Liver (tissue), 9 donors: Measurements from ENCODE around the gene VSIR. TPM values are rescaled to one million over a fixed set of nuclear protein-coding genes. Genes with fewer than 3 reads are reported as not detected.

ENCODE experiments used
- DNase-seq: peaks from one replicate; pipeline ENCODE4 v3.0.0-alpha.2; 2017; ENCODE audit warnings: low spot score
- H3K27ac ChIP-seq, 2 donors: one replicate each; pipeline ENCODE4 v1.7.0; 2013; ENCODE audit warnings: inconsistent platforms in 2 of 2, low read length in 2 of 2, control low read depth in 1 of 2, low read depth in 1 of 2, mild to moderate bottlenecking in 1 of 2
- H3K27me3 ChIP-seq, 4 donors: one replicate each; pipeline versions ENCODE4 v1.6.1 to v1.7.0; 2013; ENCODE audit warnings: low read length in 3 of 4, inconsistent platforms in 1 of 4, mild to moderate bottlenecking in 1 of 4, moderate library complexity in 1 of 4; ENCODE audit not compliant: control insufficient read depth in 4 of 4, insufficient read depth in 4 of 4
- H3K36me3 ChIP-seq, 4 donors: one replicate each; pipeline versions ENCODE4 v1.6.1 to v1.7.0; 2013; ENCODE audit warnings: low read length in 3 of 4, mild to moderate bottlenecking in 3 of 4, low read depth in 1 of 4, moderate library complexity in 1 of 4; ENCODE audit not compliant: control insufficient read depth in 4 of 4, insufficient read depth in 3 of 4
- H3K4me1 ChIP-seq, 4 donors: one replicate each; pipeline versions ENCODE4 v1.6.1 to v1.7.0; 2013; ENCODE audit warnings: low read length in 3 of 4, mild to moderate bottlenecking in 3 of 4, moderate library complexity in 1 of 4; ENCODE audit not compliant: control insufficient read depth in 4 of 4, insufficient read depth in 4 of 4
- H3K4me3 ChIP-seq, 3 donors: one replicate each; pipeline versions ENCODE4 v1.6.1 to v1.7.0; 2013; ENCODE audit warnings: low read length in 3 of 3, control low read depth in 1 of 3, low read depth in 1 of 3, mild to moderate bottlenecking in 1 of 3
- H3K9ac ChIP-seq, 2 donors: one replicate each; pipeline ENCODE4 v1.7.0; 2013; ENCODE audit warnings: low read length in 2 of 2, mild to moderate bottlenecking in 2 of 2, moderate library complexity in 2 of 2, control low read depth in 1 of 2, low read depth in 1 of 2
- H3K9me3 ChIP-seq, 4 donors: one replicate each; pipeline versions ENCODE4 v1.6.1 to v1.7.0; 2013; ENCODE audit warnings: low read length in 3 of 4; ENCODE audit not compliant: control insufficient read depth in 4 of 4
- ATF3 ChIP-seq: IDR thresholded peaks from 2 replicates; pipeline ENCODE4 v1.6.1; 2016; ENCODE audit warnings: antibody characterized with exemption
- CTCF ChIP-seq: fragments of 150-350 bp; IDR thresholded peaks from 2 replicates; pipeline ENCODE4 v1.5.1; 2017; ENCODE audit warnings: improper control_type of control experiment, low read depth, low read length; ENCODE audit not compliant: missing input control
- EGR1 ChIP-seq, 2 donors: IDR thresholded peaks; 2 replicates each; pipeline ENCODE4 v1.6.1; 2016 to 2018; ENCODE audit warnings: antibody characterized with exemption in 2 of 2, low read depth in 2 of 2
- FOXA1 ChIP-seq: IDR thresholded peaks from 2 replicates; pipeline ENCODE4 v1.6.1; 2016; ENCODE audit warnings: antibody characterized with exemption
- FOXA2 ChIP-seq: IDR thresholded peaks from 2 replicates; pipeline ENCODE4 v1.6.1; 2016; ENCODE audit warnings: antibody characterized with exemption
- GABPA ChIP-seq, 2 donors: IDR thresholded peaks in 1 of 2; conservative IDR thresholded peaks in 1 of 2; 2 replicates each; pipeline ENCODE4 v1.6.1; 2016; ENCODE audit warnings: antibody characterized with exemption in 2 of 2, mild to moderate bottlenecking in 1 of 2, moderate library complexity in 1 of 2
- HNF4A ChIP-seq, 2 donors: conservative IDR thresholded peaks; 2 replicates each; pipeline ENCODE4 v1.6.1; 2016; ENCODE audit warnings: antibody characterized with exemption in 2 of 2, mild to moderate bottlenecking in 2 of 2
- HNF4G ChIP-seq: IDR thresholded peaks from 2 replicates; pipeline ENCODE4 v1.6.1; 2016; ENCODE audit warnings: antibody characterized with exemption
- JUND ChIP-seq, 2 donors: IDR thresholded peaks; 2 replicates each; pipeline ENCODE4 v1.6.1; 2016; ENCODE audit warnings: antibody characterized with exemption in 2 of 2
- MAX ChIP-seq: IDR thresholded peaks from 2 replicates; pipeline ENCODE4 v1.6.1; 2016; ENCODE audit warnings: antibody characterized with exemption
- NR2F2 ChIP-seq: IDR thresholded peaks from 2 replicates; pipeline ENCODE4 v1.6.1; 2016; ENCODE audit warnings: antibody characterized with exemption
- RAD21 ChIP-seq, 2 donors: IDR thresholded peaks; 2 replicates each; pipeline ENCODE4 v1.6.1; 2016; ENCODE audit warnings: antibody characterized with exemption in 2 of 2, mild to moderate bottlenecking in 2 of 2
- REST ChIP-seq: IDR thresholded peaks from 2 replicates; pipeline ENCODE4 v1.6.1; 2016; ENCODE audit warnings: antibody characterized with exemption, mild to moderate bottlenecking
- RXRA ChIP-seq, 2 donors: IDR thresholded peaks; 2 replicates each; pipeline ENCODE4 v1.6.1; 2017 to 2018; ENCODE audit warnings: antibody characterized with exemption in 2 of 2, mild to moderate bottlenecking in 1 of 2
- SP1 ChIP-seq: IDR thresholded peaks from 2 replicates; pipeline ENCODE4 v1.6.1; 2018; ENCODE audit warnings: antibody characterized with exemption, mild to moderate bottlenecking
- TAF1 ChIP-seq: conservative IDR thresholded peaks from 2 replicates; pipeline ENCODE4 v1.6.1; 2016; ENCODE audit warnings: antibody characterized with exemption, mild to moderate bottlenecking
- YY1 ChIP-seq: IDR thresholded peaks from 2 replicates; pipeline ENCODE4 v1.6.1; 2016; ENCODE audit warnings: antibody characterized with exemption, mild to moderate bottlenecking
- ZBTB33 ChIP-seq: IDR thresholded peaks from 2 replicates; pipeline ENCODE4 v1.6.1; 2016; ENCODE audit warnings: antibody characterized with exemption
- WGBS: extraction: QIAGEN DNeasy Blood & Tissue Kit; methylation state at CpG from one replicate; pipeline ENCODE4 v1.1.7; 2013; 5-methylcytosine and 5-hydroxymethylcytosine counted together
- polyA plus RNA-seq, 2 donors: library from polyadenylated mRNA; stranded (reverse) in 1 of 2; unstranded in 1 of 2; fragments of 200-250 nt in 1 of 2; fragments of >200 nt in 1 of 2; fragmentation: Nextera tagmentation in 1 of 2; extraction: Ambion mirVana in 1 of 2; gene quantifications; one replicate each; pipeline versions ENCODE4 v1.2.1 to v1.2.3, GENCODE V29; 2013 to 2015
- total RNA-seq, 2 donors: library from RNA; depleted of rRNA; stranded (reverse); fragments of >200 nt; gene quantifications; one replicate each; pipeline ENCODE4 v1.2.3, GENCODE V29; 2014
- donor health status: healthy.
- donor health status: healthy.
- donor health status: healthy.
- donor health status: healthy.
- donor health status: healthy.

Gene VSIR
- total and polyA plus RNA-seq, 4 donors, result 7.2 to 12.2 (median 10.8) TPM

GRCh38 chr10:71726580-71727104 is 46.7 kb downstream of the VSIR start:
- H3K36me3 ChIP-seq, result no peaks in the 10 kb centered on the region
- H3K4me3 ChIP-seq, result no peak overlapping the region
- peaks cover 0 to 8% (median 4%) of the 10 kb centered on the region in 4 donors for H3K4me1 ChIP-seq
- peak overlapping the region in 1 of 2 donors; percentile 67 for H3K27ac ChIP-seq
- H3K9me3 ChIP-seq, result no peaks in the 10 kb centered on the region
- H3K9ac ChIP-seq, result no peak overlapping the region
- DNase-seq, result no peak
- H3K27me3 ChIP-seq, result no peaks in the 10 kb centered on the region
- no peak for TF ChIP-seq REST
- no peak for TF ChIP-seq CTCF
- TF ChIP-seq FOXA2, result no peak
- no peak for TF ChIP-seq HNF4A (conservative IDR thresholded peaks at IDR 0.05)
- no peak for TF ChIP-seq GABPA (IDR thresholded peaks at IDR 0.05 in 1 of 2, conservative IDR thresholded peaks at IDR 0.05 in 1 of 2)
- TF ChIP-seq TAF1, result no peak
- TF ChIP-seq JUND (IDR thresholded peaks at IDR 0.05), result no peak
- TF ChIP-seq MAX, result no peak
- no peak for TF ChIP-seq HNF4G
- no peak for TF ChIP-seq RXRA (IDR thresholded peaks at IDR 0.05)
- no peak for TF ChIP-seq ZBTB33
- TF ChIP-seq ATF3, result no peak
- TF ChIP-seq FOXA1, result no peak
- TF ChIP-seq RAD21 (IDR thresholded peaks at IDR 0.05), result no peak
- no peak for TF ChIP-seq SP1
- no peak for TF ChIP-seq NR2F2
- TF ChIP-seq EGR1 (IDR thresholded peaks at IDR 0.05; ENCODE audit: low read depth in 2 of 2), result no peak
- TF ChIP-seq YY1, result no peak
- WGBS, result 81% methylated on average over 11 of the region's 11 CpGs
